H9 (cell line): Measurements from ENCODE around the gene MFSD11. TPM values are rescaled to one million over a fixed set of nuclear protein-coding genes. Genes with fewer than 3 reads are reported as not detected.

Experiments
- DNase-seq: peaks from one replicate; pipeline ENCODE4 v3.0.0-alpha.2; 2017
- H2AFZ ChIP-seq: one replicate; pipeline ENCODE4 v1.6.1; 2013; ENCODE audit warnings: mild to moderate bottlenecking, low read length, control low read depth, moderate library complexity
- H2AK5ac ChIP-seq: 2 replicates; pipeline ENCODE4 v1.6.1; 2013; ENCODE audit warnings: low read length, control low read depth, mixed read lengths; ENCODE audit not compliant: insufficient read length
- H2BK120ac ChIP-seq: one replicate; pipeline ENCODE4 v1.6.1; 2013; ENCODE audit warnings: low read depth, mild to moderate bottlenecking, low read length, control low read depth, inconsistent platforms; ENCODE audit not compliant: poor library complexity, severe bottlenecking
- H2BK12ac ChIP-seq: 2 replicates; pipeline ENCODE4 v1.6.1; 2013; ENCODE audit warnings: low read length, control low read depth, mixed read lengths, low read depth; ENCODE audit not compliant: insufficient read length
- H2BK15ac ChIP-seq: 2 replicates; pipeline ENCODE4 v1.6.1; 2013; ENCODE audit warnings: low read depth, low read length, control low read depth
- H2BK20ac ChIP-seq: one replicate; pipeline ENCODE4 v1.6.1; 2013; ENCODE audit warnings: low read depth, mild to moderate bottlenecking, low read length, control low read depth, inconsistent platforms; ENCODE audit not compliant: poor library complexity, severe bottlenecking
- H2BK5ac ChIP-seq: 2 replicates; pipeline ENCODE4 v1.6.1; 2013; ENCODE audit warnings: low read length, control low read depth, mixed read lengths; ENCODE audit not compliant: insufficient read length
- H3K14ac ChIP-seq: 2 replicates; pipeline ENCODE4 v1.6.1; 2013; ENCODE audit warnings: low read length, control low read depth; ENCODE audit not compliant: insufficient read depth
- H3K18ac ChIP-seq: 2 replicates; pipeline ENCODE4 v1.6.1; 2013; ENCODE audit warnings: low read depth, mild to moderate bottlenecking, mixed read lengths, low read length, control low read depth; ENCODE audit not compliant: insufficient read length
- H3K23ac ChIP-seq: 2 replicates; pipeline ENCODE4 v1.6.1; 2013; ENCODE audit warnings: low read length, control low read depth, mixed read lengths, low read depth; ENCODE audit not compliant: insufficient read length
- H3K23me2 ChIP-seq: 2 replicates; pipeline ENCODE4 v1.6.1; 2013; ENCODE audit warnings: low read depth, mild to moderate bottlenecking, mixed read lengths, low read length, control low read depth; ENCODE audit not compliant: insufficient read length, poor library complexity, severe bottlenecking
- H3K27ac ChIP-seq: 2 replicates; pipeline ENCODE4 v1.5.1; 2013; ENCODE audit warnings: low read length, control low read depth, mixed read lengths, low read depth; ENCODE audit not compliant: insufficient read length
- H3K27me3 ChIP-seq: 2 replicates; pipeline ENCODE4 v1.6.1; 2013; ENCODE audit warnings: low read length, control low read depth, inconsistent platforms; ENCODE audit not compliant: insufficient read depth
- H3K4ac ChIP-seq: 2 replicates; pipeline ENCODE4 v1.6.1; 2013; ENCODE audit warnings: low read depth, mild to moderate bottlenecking, control low read depth, inconsistent platforms, low read length, moderate library complexity
- H3K4me1 ChIP-seq: 2 replicates; pipeline ENCODE4 v1.6.1; 2013; ENCODE audit warnings: low read length, control low read depth, inconsistent platforms; ENCODE audit not compliant: insufficient read depth
- H3K4me2 ChIP-seq: 2 replicates; pipeline ENCODE4 v1.6.1; 2013; ENCODE audit warnings: low read length, control low read depth, mixed read lengths; ENCODE audit not compliant: insufficient read length, insufficient read depth
- H3K56ac ChIP-seq: 2 replicates; pipeline ENCODE4 v1.6.1; 2013; ENCODE audit warnings: low read depth, mild to moderate bottlenecking, mixed read lengths, low read length, control low read depth; ENCODE audit not compliant: insufficient read length
- H3K79me1 ChIP-seq: 2 replicates; pipeline ENCODE4 v1.6.1; 2013; ENCODE audit warnings: low read depth, mild to moderate bottlenecking, moderate library complexity, low read length, control low read depth, inconsistent platforms; ENCODE audit not compliant: insufficient read depth, poor library complexity, severe bottlenecking
- H3K79me2 ChIP-seq: 2 replicates; pipeline ENCODE4 v1.6.1; 2013; ENCODE audit warnings: low read length, control low read depth, inconsistent platforms; ENCODE audit not compliant: insufficient read depth
- H3K9ac ChIP-seq: 2 replicates; pipeline ENCODE4 v1.6.1; 2013; ENCODE audit warnings: low read length, control low read depth, mixed read lengths; ENCODE audit not compliant: insufficient read length; ENCODE audit errors: extremely low read depth
- H3K9me3 ChIP-seq: one replicate; pipeline ENCODE4 v1.6.1; 2013; ENCODE audit warnings: low read depth, low read length, inconsistent platforms; ENCODE audit not compliant: control insufficient read depth
- H3T11ph ChIP-seq: one replicate; pipeline ENCODE4 v1.6.1; 2013; ENCODE audit warnings: mild to moderate bottlenecking, low read length, control low read depth, inconsistent platforms
- H4K20me1 ChIP-seq: one replicate; pipeline ENCODE4 v1.6.1; 2013; ENCODE audit not compliant: control insufficient read depth, insufficient read length, insufficient read depth
- H4K5ac ChIP-seq: 2 replicates; pipeline ENCODE4 v1.6.1; 2013; ENCODE audit warnings: low read depth, mild to moderate bottlenecking, mixed read lengths, low read length, control low read depth; ENCODE audit not compliant: insufficient read length
- H4K8ac ChIP-seq: replicated peaks from 2 replicates; pipeline ENCODE4 v1.6.1; 2013; ENCODE audit warnings: low read length, control low read depth, mixed read lengths, low read depth; ENCODE audit not compliant: insufficient read length
- H4K91ac ChIP-seq: 2 replicates; pipeline ENCODE4 v1.6.1; 2013; ENCODE audit warnings: low read depth, mild to moderate bottlenecking, moderate library complexity, mixed read lengths, low read length, control low read depth; ENCODE audit not compliant: insufficient read length
- H3K27ac Mint-ChIP-seq, 3 experiments: 2 replicates in 2 of 3; 3 replicates in 1 of 3; pipeline ENCODE4 v1.8.0; 2020 to 2021; ENCODE audit warnings: mixed read lengths in 3 of 3, mild to moderate bottlenecking in 1 of 3, moderate library complexity in 1 of 3
- H3K27me3 Mint-ChIP-seq: 2 replicates; pipeline ENCODE4 v1.8.0; 2021; ENCODE audit warnings: low read depth, mild to moderate bottlenecking, moderate library complexity, mixed read lengths
- H3K36me3 Mint-ChIP-seq, 3 experiments: 2 replicates in 2 of 3; 3 replicates in 1 of 3; pipeline ENCODE4 v1.8.0; 2020 to 2021; ENCODE audit warnings: low read depth in 3 of 3, mixed read lengths in 3 of 3; ENCODE audit not compliant: insufficient read depth in 1 of 3
- H3K4me1 Mint-ChIP-seq, 2 experiments: 2 replicates each; pipeline ENCODE4 v1.8.0; 2020; ENCODE audit warnings: mixed read lengths in 2 of 2
- H3K4me3 Mint-ChIP-seq, 2 experiments: 2 replicates in 1 of 2; 3 replicates in 1 of 2; pipeline ENCODE4 v1.8.0; 2020 to 2021; ENCODE audit warnings: mild to moderate bottlenecking in 2 of 2, mixed read lengths in 2 of 2, moderate library complexity in 1 of 2
- H3K9me3 Mint-ChIP-seq, 2 experiments: 2 replicates in 1 of 2; 3 replicates in 1 of 2; pipeline ENCODE4 v1.8.0; 2020; ENCODE audit warnings: mild to moderate bottlenecking in 2 of 2, mixed read lengths in 2 of 2, moderate library complexity in 1 of 2
- WGBS: extraction: QIAGEN DNeasy Blood & Tissue Kit; methylation state at CpG from one replicate; pipeline ENCODE4 v1.1.7; 2013; ENCODE audit warnings: missing lambda C conversion rate, low lambda C conversion rate, mixed read lengths; ENCODE audit not compliant: insufficient read length; ENCODE audit errors: extremely low coverage; 5-methylcytosine and 5-hydroxymethylcytosine counted together
- total RNA-seq: library from RNA; stranded (reverse); gene quantifications from 2 replicates; pipeline ENCODE4 v1.2.1, GENCODE V29; 2021
- TF ChIP-seq, protein P1 (sequence below): fragments of 200-600 bp; sonication (generic); conservative IDR thresholded peaks from 3 replicates; pipeline ENCODE4 v1.8.0; 2021; ENCODE audit warnings: antibody characterized with exemption, mild to moderate bottlenecking

Gene MFSD11
- total RNA-seq, 1 experiment from 2014 or later: 19.9 TPM

GRCh38 chr17:76789235-76789788, 51.4 kb downstream of the MFSD11 start:
- peak overlapping the region in 1 of 3 experiments; percentile 32; a peak in 3 of 7 replicates for H3K27ac Mint-ChIP-seq
- no peak overlapping the region for H3K27ac ChIP-seq
- peaks cover 7 to 20% of the 10 kb centered on the region in 2 experiments for H3K4me1 Mint-ChIP-seq
- H3K9me3 ChIP-seq: no peaks in the 10 kb centered on the region
- H3K18ac ChIP-seq: no peak overlapping the region
- H2AK5ac ChIP-seq: no peak overlapping the region
- H2BK5ac ChIP-seq: no peak overlapping the region
- no peak overlapping the region for H3K23ac ChIP-seq
- no peak overlapping the region for H3K4me3 Mint-ChIP-seq
- H4K8ac ChIP-seq: no peak overlapping the region
- H3K14ac ChIP-seq: no peak overlapping the region
- H3K36me3 Mint-ChIP-seq: peaks cover 0 to 4% (median 0%) of the 10 kb centered on the region in 3 experiments; a peak in 2 of 7 replicates
- H4K91ac ChIP-seq: no peak overlapping the region
- H3K79me1 ChIP-seq: no peaks in the 10 kb centered on the region
- DNase-seq: no peak
- no peak overlapping the region for H3K56ac ChIP-seq
- H3K9ac ChIP-seq: no peak overlapping the region
- no peak overlapping the region for H2BK12ac ChIP-seq
- H3K79me2 ChIP-seq: no peaks in the 10 kb centered on the region
- no peaks in the 10 kb centered on the region for H4K20me1 ChIP-seq
- H2BK15ac ChIP-seq: no peak overlapping the region
- no peaks in the 10 kb centered on the region for H3K27me3 Mint-ChIP-seq
- H4K5ac ChIP-seq: no peak overlapping the region
- H3K27me3 ChIP-seq: no peaks in the 10 kb centered on the region
- H3K4ac ChIP-seq: no peak overlapping the region
- H2BK120ac ChIP-seq: no peak overlapping the region
- H3T11ph ChIP-seq: no peak overlapping the region
- WGBS: no CpG with 5 or more reads among the region's 8 CpGs
- no peak overlapping the region for H2BK20ac ChIP-seq
- peaks cover 2 to 3% of the 10 kb centered on the region in 2 experiments; a peak in 1 of 5 replicates for H3K9me3 Mint-ChIP-seq
- no peak overlapping the region for H2AFZ ChIP-seq
- no peaks in the 10 kb centered on the region for H3K4me1 ChIP-seq
- no peaks in the 10 kb centered on the region for H3K23me2 ChIP-seq
- no peak overlapping the region for H3K4me2 ChIP-seq
- TF ChIP-seq, protein P1, sequence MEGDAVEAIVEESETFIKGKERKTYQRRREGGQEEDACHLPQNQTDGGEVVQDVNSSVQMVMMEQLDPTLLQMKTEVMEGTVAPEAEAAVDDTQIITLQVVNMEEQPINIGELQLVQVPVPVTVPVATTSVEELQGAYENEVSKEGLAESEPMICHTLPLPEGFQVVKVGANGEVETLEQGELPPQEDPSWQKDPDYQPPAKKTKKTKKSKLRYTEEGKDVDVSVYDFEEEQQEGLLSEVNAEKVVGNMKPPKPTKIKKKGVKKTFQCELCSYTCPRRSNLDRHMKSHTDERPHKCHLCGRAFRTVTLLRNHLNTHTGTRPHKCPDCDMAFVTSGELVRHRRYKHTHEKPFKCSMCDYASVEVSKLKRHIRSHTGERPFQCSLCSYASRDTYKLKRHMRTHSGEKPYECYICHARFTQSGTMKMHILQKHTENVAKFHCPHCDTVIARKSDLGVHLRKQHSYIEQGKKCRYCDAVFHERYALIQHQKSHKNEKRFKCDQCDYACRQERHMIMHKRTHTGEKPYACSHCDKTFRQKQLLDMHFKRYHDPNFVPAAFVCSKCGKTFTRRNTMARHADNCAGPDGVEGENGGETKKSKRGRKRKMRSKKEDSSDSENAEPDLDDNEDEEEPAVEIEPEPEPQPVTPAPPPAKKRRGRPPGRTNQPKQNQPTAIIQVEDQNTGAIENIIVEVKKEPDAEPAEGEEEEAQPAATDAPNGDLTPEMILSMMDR: no peak
